ELF-1 (cell line): Measurements from ENCODE around the gene ATP6V0D1.

Source experiments
- DNase-seq: peaks from one replicate; pipeline ENCODE4 v3.0.0-alpha.2; 2016; ENCODE audit warnings: low read depth, low spot score

Gene ATP6V0D1

DNA sequence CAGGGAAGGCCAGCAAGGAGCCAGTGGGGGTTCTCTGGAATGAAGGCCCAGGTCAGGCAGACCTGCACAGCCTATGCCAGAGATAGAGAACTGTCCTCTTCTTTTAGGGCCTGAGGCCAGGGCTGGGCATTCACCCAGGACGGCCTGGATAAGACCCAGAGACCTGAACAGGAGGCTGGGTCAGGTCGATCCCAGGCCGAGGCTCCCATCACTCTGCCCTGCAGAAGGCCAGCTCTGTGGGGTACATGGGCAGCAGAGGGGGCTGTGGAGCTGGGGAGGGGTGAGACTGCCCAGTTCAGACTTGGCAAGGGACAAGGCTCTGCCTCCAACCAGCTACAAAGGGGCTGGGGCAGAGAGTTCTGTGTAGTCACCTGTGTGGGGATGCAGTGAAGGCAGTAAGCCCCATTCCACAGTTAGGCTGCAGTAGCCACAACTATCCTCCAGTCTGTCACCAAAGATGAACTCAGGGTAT, 35.5 kb downstream of the ATP6V0D1 start:
- no peak for DNase-seq

GRCh38 chr16:67445126-67445426, 35.9 kb downstream of the ATP6V0D1 start:
- no peak for DNase-seq

DNA sequence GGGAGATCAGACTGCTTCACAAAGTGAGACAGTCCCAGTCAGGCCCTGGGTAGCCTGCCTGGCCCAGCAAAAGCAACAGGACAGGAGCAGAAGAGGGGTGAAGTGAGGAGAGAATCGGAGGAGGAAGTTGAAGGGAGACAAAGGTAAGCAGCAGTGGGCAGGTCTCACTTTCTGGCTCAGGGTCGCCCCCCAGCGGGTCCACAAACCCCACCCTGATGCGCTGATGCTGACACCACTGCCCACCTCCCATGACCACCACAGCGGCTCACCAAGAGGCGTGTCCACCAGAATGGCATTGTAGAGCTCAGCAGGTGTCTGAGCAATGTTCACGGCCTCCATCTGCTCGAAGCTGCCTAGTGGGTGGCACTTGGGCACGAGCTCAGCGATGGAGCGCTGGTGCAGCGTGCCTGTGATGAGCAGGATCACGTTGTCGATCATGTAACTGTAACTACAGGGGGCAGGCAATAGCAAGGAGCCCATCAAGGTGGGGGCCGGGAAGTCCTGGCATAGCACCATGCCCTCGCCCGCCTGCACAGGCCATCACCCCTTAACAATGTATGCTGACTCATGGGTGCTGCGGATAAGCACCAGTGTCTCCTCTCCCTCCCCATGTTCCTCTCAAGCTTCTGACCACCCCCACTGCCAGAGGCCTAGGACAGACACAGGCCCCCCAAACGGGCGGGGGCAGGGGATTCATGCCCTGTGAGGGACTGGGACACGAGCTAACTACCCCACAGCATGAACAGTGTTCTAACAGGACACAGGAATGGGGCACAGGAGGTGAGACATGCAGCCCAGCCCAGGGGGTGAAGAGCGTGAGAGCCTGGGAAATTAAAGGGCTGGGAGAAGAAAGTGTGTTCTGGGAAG, 36.5 kb downstream of the ATP6V0D1 start:
- DNase-seq: peak; percentile 36

GRCh38 chr16:67443265-67443664, 37.7 kb downstream of the ATP6V0D1 start:
- no peak for DNase-seq

GRCh38 chr16:67442581-67443255, 38.2 kb downstream of the ATP6V0D1 start:
- DNase-seq: no peak

DNA sequence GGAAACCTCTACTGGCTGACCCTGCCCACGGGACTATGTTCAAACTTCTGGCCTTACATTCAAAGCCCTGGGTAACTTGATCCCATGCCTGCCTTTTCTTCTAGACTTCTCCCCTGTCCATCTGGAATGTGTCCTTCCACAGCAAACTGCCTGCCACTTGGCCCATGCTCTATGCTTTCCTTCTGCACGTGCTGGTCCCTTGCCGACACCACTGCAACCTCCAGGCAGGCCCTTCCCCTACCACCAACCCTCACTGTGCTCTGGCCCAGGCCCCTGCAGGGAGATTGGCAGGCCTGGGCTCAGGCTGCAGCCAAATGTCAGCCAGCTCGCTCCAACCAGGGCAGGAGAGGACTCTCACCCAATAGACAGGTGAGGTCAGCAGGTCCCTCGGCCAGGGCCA, 39.0 kb downstream of the ATP6V0D1 start:
- DNase-seq: no peak

GRCh38 chr16:67441271-67441753, 39.6 kb downstream of the ATP6V0D1 start:
- DNase-seq: no peak

DNA sequence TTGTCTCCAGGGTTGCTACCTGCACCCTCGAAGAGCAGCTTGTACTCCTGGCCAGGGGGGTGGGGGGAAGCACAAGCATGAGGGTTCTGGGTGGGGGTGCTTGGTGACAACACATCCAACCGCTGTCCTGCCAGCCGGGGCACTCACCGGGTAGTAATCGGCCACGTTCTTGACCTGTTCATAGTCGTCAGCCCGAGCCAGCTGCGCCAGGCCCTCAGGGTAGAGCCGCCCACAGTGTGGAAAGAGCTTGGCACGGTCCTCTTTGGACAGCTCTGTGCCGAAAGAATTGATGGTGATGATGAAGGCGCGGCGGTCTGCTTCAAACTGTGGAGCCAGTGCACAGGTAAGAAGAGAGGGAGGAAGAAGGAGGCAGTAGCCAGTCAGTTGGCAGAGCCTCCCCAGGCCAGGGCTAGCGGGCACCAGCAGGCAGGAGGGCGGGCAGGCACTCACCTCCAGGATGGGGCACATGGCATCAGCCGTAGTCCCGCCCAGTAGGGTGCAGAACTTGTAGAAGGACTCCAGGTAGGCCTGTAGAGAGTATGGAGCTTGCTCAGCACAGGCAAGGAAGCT, 42.0 kb downstream of the ATP6V0D1 start:
- no peak for DNase-seq

DNA sequence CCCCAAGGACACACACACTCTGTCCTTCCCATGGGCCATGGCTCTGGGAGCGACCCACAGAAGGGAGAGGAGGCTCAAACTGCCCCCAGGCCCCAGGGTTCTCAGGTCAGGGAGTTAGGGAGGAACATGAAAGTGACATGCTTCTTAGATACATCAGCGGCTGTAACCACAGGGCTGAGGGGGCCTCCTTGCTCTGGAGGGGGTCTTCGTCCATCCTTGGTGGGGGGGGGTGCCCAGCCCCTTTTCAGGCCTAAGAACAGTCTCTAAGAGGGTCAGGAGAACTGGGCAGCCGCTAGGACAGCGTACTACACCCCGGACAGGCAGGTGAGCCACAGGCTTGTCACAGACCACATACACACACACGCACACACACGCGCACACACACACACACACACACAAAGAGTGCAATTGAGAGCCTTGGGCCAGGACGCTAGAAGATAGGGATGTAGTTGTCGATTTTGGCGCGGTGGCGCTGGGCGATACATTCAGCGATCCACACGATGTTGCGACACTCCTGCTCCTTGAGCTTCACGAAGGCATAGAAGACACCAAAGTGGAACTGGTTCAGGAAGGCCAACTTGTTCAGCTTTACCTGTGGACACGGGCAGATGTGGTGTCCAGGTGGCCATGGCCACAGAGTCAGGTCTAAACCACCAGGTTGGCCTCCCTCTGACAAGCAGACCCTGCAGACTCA, 42.7 kb downstream of the ATP6V0D1 start:
- DNase-seq: no peak

DNA sequence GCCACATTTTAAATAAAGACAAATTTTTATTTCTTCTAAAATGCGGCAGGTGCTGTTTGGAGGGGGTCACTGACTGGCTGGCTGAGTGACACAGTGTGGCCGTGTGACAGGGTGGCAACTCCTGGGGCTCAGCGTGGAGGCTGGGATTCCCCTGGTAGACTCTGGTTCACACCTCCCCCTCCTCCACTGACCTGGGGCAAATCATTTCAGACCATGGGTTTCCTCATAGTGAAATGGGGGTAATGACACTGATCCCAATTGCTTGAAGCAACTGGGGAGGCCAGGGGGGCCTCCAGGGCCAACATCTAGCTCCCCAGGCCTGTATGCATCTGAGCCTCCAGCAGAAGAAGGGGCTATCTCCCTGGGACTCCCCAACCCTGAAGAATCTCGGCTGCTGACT, 43.4 kb downstream of the ATP6V0D1 start:
- no peak for DNase-seq

GRCh38 chr16:67436640-67437193, 44.2 kb downstream of the ATP6V0D1 start:
- no peak for DNase-seq

DNA sequence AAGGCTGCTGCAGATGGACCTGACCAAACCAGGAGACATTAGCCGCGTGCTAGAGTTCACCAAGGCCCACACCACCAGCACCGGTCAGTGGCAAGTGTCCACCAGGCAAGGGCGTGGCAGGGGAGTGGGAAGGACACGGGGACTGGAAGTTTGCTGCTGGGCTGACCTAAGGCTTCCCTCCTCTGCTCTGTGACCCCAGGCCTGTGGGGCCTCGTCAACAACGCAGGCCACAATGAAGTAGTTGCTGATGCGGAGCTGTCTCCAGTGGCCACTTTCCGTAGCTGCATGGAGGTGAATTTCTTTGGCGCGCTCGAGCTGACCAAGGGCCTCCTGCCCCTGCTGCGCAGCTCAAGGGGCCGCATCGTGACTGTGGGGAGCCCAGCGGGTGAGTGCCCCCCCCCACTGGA, 45.2 kb downstream of the ATP6V0D1 start:
- DNase-seq: no peak

DNA sequence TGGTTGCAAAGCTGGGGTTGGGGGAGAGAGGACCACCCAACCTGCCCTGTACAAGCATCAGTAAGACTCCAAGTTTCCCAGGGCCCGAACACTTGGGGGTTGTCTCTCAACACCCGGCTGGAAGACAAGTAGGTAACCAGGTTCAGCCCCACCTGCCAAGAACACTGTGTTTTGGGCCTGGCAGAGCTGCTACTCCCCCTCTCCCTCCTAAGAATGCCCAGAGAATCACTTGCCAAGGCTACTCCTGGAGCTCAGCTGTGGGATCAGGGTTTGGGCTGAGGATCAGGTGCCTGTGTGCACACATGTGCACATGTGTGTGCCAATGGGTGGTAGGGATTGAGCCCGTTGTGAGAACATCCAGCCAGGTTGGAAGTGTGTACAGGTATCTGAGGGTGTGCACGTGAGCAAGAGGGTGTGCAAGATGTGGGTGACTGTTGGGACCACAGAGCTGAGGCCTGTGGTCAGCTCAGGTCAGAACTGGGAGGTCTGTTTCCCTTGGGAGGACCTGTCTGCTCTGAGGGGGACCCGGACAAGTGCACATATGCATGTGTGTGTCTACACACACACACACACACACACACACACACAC, 47.7 kb downstream of the ATP6V0D1 start:
- DNase-seq: no peak

- DNase-seq: no peak
Observed at GRCh38 chr16:67432506-67432890, 48.5 kb downstream of the ATP6V0D1 start.

DNA sequence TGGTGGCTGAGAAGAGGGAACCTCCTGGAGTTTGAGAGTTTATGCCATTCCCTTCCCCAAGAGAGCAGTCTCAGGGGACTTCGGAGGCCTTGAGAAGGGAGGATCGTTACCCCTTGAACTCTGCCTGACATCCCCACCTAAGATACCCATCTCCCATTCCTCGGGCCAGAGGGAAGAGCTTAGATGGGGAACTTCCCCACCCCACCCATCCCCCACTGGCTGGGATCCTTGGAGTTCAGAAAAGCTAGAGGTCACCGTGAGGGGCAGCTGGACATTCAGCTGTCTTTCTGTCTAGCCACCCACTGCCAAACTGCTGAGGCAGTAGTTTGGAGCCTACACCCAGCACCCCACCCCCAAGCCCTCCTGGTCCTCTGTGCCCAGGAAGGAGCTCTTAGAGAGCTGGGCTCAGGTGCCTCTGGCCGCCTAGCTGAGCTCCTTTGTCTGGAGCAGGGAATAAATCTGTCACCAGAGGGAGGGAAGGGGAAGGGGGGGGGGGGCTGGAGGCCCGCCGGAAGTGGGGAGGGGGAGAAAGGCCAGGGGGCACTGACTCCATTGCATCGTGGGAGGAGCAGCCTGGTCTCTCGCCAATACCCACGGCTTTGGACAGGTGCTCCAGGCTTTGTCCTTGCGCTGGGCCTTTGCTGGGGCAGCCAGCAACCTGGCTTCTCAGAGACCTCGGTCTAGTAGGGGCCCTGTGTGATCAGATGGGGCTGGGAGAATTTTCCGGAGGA, 49.0 kb downstream of the ATP6V0D1 start:
- DNase-seq: peak; percentile 38

DNA sequence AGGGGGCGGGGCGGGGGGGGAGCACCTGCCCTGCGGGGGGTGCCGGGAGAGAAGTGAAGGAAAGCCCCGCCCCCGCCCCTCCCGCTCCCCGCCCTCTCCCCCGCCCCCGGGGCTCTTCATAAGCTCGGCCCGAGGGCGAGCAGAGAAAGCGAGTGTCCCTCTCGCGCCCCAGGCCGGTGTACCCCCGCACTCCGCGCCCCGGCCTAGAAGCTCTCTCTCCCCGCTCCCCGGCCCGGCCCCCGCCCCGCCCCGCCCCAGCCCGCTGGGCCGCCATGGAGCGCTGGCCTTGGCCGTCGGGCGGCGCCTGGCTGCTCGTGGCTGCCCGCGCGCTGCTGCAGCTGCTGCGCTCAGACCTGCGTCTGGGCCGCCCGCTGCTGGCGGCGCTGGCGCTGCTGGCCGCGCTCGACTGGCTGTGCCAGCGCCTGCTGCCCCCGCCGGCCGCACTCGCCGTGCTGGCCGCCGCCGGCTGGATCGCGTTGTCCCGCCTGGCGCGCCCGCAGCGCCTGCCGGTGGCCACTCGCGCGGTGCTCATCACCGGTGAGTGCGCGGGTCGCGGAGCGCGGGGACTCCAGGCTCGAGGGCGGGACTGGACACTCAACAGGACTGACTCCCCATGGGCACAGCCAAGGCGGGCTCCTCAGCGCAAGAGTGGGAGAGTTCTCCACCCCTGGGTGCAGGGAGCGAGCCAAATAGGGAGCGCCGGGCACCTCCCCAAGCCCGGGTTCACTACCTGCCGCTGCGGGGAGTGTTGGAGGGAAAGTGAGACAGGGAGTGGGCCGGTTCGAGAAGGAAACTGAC, 49.8 kb downstream of the ATP6V0D1 start, which contains the start of gene HSD11B2:
Gene HSD11B2 (plus strand): TSS at position 145 of the 798 bp plus-strand sequence. CDS start 128 bp downstream, at position 273.
- DNase-seq: peak; percentile 29

DNA sequence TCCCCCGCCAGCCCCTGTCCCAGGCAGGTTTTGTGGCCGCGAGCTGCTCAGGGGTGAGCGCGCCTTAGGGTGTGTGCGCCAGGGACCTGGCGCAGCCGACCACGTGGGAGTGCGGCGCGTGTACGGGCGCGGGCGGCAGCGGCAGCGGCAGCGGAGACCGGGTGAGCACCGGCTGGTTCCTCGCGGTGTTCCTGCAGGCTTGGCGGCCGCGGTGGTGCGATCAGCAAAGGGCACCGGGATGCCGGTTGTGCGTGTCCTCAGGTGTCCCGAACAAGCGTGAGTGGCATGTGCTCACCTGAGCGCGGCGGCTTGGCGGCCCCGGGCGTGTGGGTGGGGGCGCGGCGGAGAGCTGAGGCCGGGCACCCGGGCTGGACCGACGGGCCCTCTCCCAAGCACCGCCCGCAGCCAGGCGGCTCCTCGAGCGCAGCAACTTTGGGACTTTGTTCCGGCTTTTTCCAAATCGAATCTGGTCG, 50.4 kb downstream of the ATP6V0D1 start:
- peak; percentile 56 for DNase-seq

DNA sequence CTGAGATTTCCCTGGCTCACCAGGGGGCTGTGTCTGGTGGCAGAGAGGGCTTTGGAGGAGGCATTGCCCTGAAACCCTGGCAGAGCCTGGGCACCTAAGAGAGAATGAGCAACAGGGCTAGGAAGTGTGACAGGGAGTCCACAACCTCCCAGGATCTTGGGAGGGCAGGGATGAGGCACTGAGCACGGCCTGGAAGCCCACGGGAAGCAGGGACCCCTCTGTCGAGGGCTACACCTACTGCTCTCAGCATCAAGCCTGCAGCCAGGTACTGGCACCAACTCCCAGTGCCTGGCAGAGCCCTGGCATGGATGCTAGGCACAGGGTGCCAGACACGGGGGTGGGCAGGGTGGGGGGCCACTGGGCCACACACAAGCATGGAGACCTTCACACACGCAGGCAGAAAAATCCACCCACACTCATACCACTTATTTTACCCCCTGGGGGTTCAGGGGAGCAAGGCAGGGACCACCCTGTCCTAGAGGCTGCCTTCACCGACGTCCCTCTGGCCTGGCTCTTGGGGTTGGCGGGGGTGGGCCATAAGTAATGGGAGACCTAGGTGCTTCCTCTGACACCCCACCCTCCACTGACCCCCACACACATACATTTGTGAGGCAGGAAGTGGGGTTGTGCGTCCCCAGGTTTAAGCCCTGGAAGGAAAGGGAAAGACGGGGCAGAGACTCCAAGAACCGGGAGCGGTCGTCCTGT, 51.0 kb downstream of the ATP6V0D1 start:
- DNase-seq: no peak
